ENCODE results near the gene ANKUB1. TPM values are rescaled to one million over a fixed set of nuclear protein-coding genes. Genes with fewer than 3 reads are reported as not detected.

Gene ANKUB1
- total RNA-seq, 6 experiments from 2014 or later, result not detected

DNA sequence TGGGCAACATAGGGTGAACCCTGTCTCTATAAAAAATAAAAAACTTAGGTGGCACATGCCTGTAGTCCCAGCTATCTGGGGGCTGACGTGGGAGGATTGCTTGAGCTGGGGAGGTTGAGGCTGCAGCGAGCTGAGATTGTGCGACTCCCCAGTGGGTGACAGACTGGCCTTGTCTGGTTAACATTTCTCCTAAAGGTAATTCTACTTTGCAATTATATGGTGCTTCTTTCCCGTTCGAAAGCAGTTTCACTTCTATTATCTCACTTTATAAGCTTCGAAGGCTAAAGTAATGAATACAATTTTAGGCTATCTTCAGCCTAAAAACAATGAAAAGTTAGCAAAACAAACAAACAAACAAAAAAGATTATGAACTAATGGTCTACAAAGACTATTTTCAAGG, 75.4 kb downstream of the ANKUB1 start:
- no peaks in the 10 kb centered on the region for H3K9me3 ChIP-seq
- TF ChIP-seq, protein P1, sequence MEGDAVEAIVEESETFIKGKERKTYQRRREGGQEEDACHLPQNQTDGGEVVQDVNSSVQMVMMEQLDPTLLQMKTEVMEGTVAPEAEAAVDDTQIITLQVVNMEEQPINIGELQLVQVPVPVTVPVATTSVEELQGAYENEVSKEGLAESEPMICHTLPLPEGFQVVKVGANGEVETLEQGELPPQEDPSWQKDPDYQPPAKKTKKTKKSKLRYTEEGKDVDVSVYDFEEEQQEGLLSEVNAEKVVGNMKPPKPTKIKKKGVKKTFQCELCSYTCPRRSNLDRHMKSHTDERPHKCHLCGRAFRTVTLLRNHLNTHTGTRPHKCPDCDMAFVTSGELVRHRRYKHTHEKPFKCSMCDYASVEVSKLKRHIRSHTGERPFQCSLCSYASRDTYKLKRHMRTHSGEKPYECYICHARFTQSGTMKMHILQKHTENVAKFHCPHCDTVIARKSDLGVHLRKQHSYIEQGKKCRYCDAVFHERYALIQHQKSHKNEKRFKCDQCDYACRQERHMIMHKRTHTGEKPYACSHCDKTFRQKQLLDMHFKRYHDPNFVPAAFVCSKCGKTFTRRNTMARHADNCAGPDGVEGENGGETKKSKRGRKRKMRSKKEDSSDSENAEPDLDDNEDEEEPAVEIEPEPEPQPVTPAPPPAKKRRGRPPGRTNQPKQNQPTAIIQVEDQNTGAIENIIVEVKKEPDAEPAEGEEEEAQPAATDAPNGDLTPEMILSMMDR (IDR thresholded peaks at IDR 0.05), result no peak
- no peak for TF ChIP-seq POLR2A (IDR thresholded peaks at IDR 0.05)
- intact Hi-C loops (cut with DNase I), result loop anchor here (10.0 kb wide), 1 partner anchor 202 kb away; no protein-coding TSS in a partner anchor
- 22% methylated on average over 6 of the region's 6 CpGs for WGBS (ENCODE audit: insufficient coverage, low coverage, low lambda C conversion rate, missing lambda C conversion rate)
- ATAC-seq (peak in 3 of 4 donors; percentile 37 to 64 (median 43)), DNase-seq (no peak)
- H3K4me3 ChIP-seq, result peak overlapping the region in 2 of 3 donors; percentile 17 to 24
- H3K27me3 ChIP-seq, result no peaks in the 10 kb centered on the region
- no peaks in the 10 kb centered on the region for H3K36me3 ChIP-seq
- no peaks in the 10 kb centered on the region for H3K4me1 ChIP-seq
- H3K27ac ChIP-seq, result no peak overlapping the region

DNA sequence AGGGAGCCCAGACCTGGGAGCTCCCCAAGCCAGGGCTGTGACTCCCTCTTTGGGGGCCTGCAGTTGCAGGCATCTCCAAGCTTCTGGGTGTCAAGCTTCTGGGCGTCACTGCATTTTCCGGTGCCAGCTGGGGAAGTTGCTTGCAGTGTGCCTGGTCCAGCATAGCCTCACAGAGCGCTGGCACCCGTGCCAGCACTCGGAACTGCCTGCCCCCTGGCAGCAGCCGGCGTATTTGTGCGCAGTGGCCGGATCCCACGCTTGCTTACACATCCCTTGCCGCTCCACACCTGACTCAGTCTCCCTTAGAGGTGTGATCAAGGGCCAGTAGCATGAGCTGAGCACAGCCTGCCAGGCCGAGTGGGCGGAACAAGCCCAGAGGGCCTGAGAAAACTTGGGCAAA, 77.1 kb downstream of the ANKUB1 start:
- Histone ChIP-seq H3K9me3 (no peaks in the 10 kb centered on the region), H3K4me3 (no peak overlapping the region), H3K27ac (no peak overlapping the region), H3K36me3 (no peaks in the 10 kb centered on the region), H3K27me3 (no peaks in the 10 kb centered on the region), H3K4me1 (no peaks in the 10 kb centered on the region)
- TF ChIP-seq, protein P1 (IDR thresholded peaks at IDR 0.05), result no peak
- TF ChIP-seq POLR2A (IDR thresholded peaks at IDR 0.05), result no peak
- ATAC-seq (no peak), DNase-seq (no peak)
- WGBS (ENCODE audit: insufficient coverage, low coverage, low lambda C conversion rate, missing lambda C conversion rate), result no CpG with 5 or more reads among the region's 13 CpGs
- intact Hi-C loops (cut with DNase I), result loop anchor here (10.0 kb wide), 1 partner anchor 200 kb away; no protein-coding TSS in a partner anchor

DNA sequence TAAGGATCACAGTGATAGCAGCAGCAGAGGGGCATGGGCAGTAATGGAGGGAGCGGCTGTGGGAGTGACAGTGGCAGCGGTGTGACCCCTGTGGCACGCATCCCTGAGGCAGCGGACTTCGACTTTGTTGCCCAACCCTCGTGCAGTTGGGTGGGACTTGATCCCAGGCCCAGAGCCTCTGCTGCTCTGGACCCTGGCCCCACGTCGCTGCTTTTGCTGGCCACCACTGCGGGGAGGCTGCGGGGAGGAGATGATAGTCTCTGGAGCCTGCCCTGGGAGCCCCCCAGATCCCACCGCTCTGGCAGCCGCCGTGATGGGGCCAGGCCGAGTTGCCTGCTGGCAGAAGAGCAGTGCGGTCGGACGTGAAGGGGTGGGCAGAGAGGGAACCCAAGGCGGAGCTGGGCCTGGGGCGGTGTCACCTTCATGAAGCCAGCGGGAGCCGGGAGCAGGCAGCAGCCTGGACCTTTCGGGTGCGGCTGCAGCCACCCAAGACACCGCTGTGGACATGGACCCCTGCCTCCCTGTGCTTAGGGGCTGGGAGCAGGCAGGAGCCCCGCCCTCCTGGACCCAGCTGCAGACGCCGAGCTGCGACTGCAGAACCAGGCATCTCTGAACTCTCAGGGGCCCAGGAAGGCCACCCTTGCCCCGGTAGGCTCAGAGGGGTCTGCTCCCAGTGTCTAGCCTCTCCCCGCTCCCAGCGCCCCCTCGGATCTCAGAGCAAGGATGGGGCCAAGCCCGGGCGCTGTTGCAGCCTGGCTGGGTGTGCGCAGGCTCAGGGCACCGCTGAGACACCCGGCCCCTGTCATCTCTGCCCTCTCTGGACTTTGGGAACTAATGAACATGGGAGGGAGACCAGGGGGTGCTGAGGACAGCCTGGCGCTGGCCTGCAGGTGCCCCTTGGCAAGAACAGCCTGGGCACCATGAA, 78.4 kb downstream of the ANKUB1 start:
- DNase-seq (peak in 1 of 3 donors; percentile 71), ATAC-seq (peak; percentile 27 to 59 (median 56))
- Histone ChIP-seq H3K27ac (no peak overlapping the region), H3K27me3 (no peaks in the 10 kb centered on the region), H3K36me3 (no peaks in the 10 kb centered on the region), H3K9me3 (no peaks in the 10 kb centered on the region), H3K4me3 (no peak overlapping the region), H3K4me1 (no peaks in the 10 kb centered on the region)
- TF ChIP-seq, protein P1 (IDR thresholded peaks at IDR 0.05), result no peak
- no peak for TF ChIP-seq POLR2A (IDR thresholded peaks at IDR 0.05)
- WGBS (ENCODE audit: insufficient coverage, low coverage, low lambda C conversion rate, missing lambda C conversion rate), result 100% methylated on average over 3 of the region's 38 CpGs
- intact Hi-C loops (cut with DNase I), result loop anchor here (10.0 kb wide), 1 partner anchor 199 kb away; no protein-coding TSS in a partner anchor

Small RNA genes lying within 50 kb of the gene (small RNA-seq; reads per million reads assigned to genes)
- gene RNU6-507P, result 0 reads per million in 2 experiments

Other genes starting within 250 kb of the ANKUB1 start
- gene WWTR1, start 134.5 kb downstream of the ANKUB1 start, total RNA-seq, result 10 to 100 TPM; 10.6 to 19.7 (median 15.3) TPM
- gene COMMD2, start 40.1 kb downstream of the ANKUB1 start, total RNA-seq, result 10 to 100 TPM; 11.0 to 17.7 (median 14.0) TPM
- gene RNF13, start 20.7 kb upstream of the ANKUB1 start, total RNA-seq, result 10 to 100 TPM; 45.0 to 55.6 (median 47.5) TPM
- 10 to 100 TPM in 3 of 6 experiments, 1 to 10 TPM in 3; 1.9 to 12.6 (median 8.5) TPM for gene PFN2, start 178.3 kb upstream of the ANKUB1 start, total RNA-seq

All from right lobe of liver (tissue), 6 donors.